K562 (cell line): ENCODE results near the gene MRTFB. TPM values are rescaled to one million over a fixed set of nuclear protein-coding genes. Genes with fewer than 3 reads are reported as not detected.

ENCODE experiments used
- ATAC-seq: fragments of 200-7000 bp; cut with Tn5 transposase; 3 replicates; pipeline ENCODE4 v1.9.1; 2020; ENCODE audit warnings: moderate library complexity
- BruUV-seq: library from RNA; stranded (reverse); fragments of 400-500 nt; replicated peaks from 2 replicates; lab custom pipeline; 2021; lab: Mats Ljungman, UMichigan
- CTCF ChIA-PET: fragments of 300-600 bp; formaldehyde crosslinking; extraction: SDS; loops from one replicate; lab custom pipeline; 2021; ENCODE audit warnings: low intra/inter-chr PET ratio; lab: Yijun Ruan, JAX
- POLR2A ChIA-PET: fragments of 300-600, 350-650 bp; sonication (Branson Sonifier 250); formaldehyde crosslinking; extraction: SDS; loops from one replicate; lab custom pipeline; 2021; ENCODE audit warnings: antibody characterized with exemption, inconsistent platforms; lab: Yijun Ruan, JAX
- DNase-seq, 4 experiments: peaks; one replicate each; pipeline versions ENCODE4 v3.0.0 to v3.0.0-alpha.2; 2011 to 2018; ENCODE audit warnings: low spot score in 3 of 4, mixed read lengths in 3 of 4; ENCODE audit errors: extremely low read depth in 1 of 4
- FAIRE-seq: peaks from 2 replicates; lab custom pipeline; 2011; peaks lifted over from hg19 to GRCh38; lab: Jason Lieb, UNC
- H2AFZ ChIP-seq: 2 replicates; pipeline ENCODE4 v1.6.0; 2011; ENCODE audit warnings: low read depth, low read length, control low read depth, inconsistent platforms
- H3K27ac ChIP-seq: fragments of 200-600 bp; 3 replicates; pipeline ENCODE4 v1.8.0; 2011; ENCODE audit warnings: low read depth, mild to moderate bottlenecking, control low read depth, inconsistent platforms, low read length, moderate library complexity, mixed read lengths; ENCODE audit errors: extremely low read depth
- H3K27me3 ChIP-seq, 2 experiments: fragments of 300-600 bp in 1 of 2; 2 replicates in 1 of 2; 3 replicates in 1 of 2; pipeline versions ENCODE4 v1.6.0 to v1.8.0; 2011; ENCODE audit warnings: inconsistent platforms in 2 of 2, low read length in 2 of 2, mild to moderate bottlenecking in 1 of 2, mixed read lengths in 1 of 2, moderate library complexity in 1 of 2; ENCODE audit not compliant: control insufficient read depth in 2 of 2, insufficient read depth in 2 of 2
- H3K36me3 ChIP-seq: fragments of 300-600 bp; 3 replicates; pipeline ENCODE4 v1.8.0; 2011; ENCODE audit warnings: mild to moderate bottlenecking, low read length, inconsistent platforms; ENCODE audit not compliant: control insufficient read depth, insufficient read depth
- H3K4me1 ChIP-seq, 2 experiments: fragments of 200-600 bp in 1 of 2; replicated peaks in 1 of 2; 2 replicates in 1 of 2; 3 replicates in 1 of 2; pipeline versions ENCODE4 v1.5.1 to v1.8.0; 2011; ENCODE audit warnings: inconsistent platforms in 2 of 2, low read length in 2 of 2, mild to moderate bottlenecking in 1 of 2, mixed read lengths in 1 of 2, moderate library complexity in 1 of 2; ENCODE audit not compliant: control insufficient read depth in 2 of 2, insufficient read depth in 2 of 2
- H3K4me2 ChIP-seq: 2 replicates; pipeline ENCODE4 v1.6.1; 2011; ENCODE audit warnings: low read length, control low read depth, inconsistent platforms, mixed read lengths; ENCODE audit not compliant: insufficient read depth
- H3K4me3 ChIP-seq: fragments of 200-600 bp; sonication (generic), shearing (Covaris generic); 2 replicates; pipeline ENCODE4 v1.5.1; 2016; ENCODE audit warnings: control low read depth, inconsistent platforms
- H3K79me2 ChIP-seq: fragments of 200-600 bp; 3 replicates; pipeline ENCODE4 v1.8.0; 2011; ENCODE audit warnings: low read length, inconsistent platforms; ENCODE audit not compliant: control insufficient read depth, insufficient read depth
- H3K9ac ChIP-seq, 2 experiments: 2 replicates each; pipeline versions ENCODE4 v1.6.0 to v1.6.1; 2011; ENCODE audit warnings: low read depth in 2 of 2, low read length in 2 of 2, control low read depth in 1 of 2, inconsistent platforms in 1 of 2, mild to moderate bottlenecking in 1 of 2, mixed read lengths in 1 of 2; ENCODE audit not compliant: insufficient read depth in 1 of 2
- H3K9me1 ChIP-seq: one replicate; pipeline ENCODE4 v1.6.0; 2011; ENCODE audit warnings: inconsistent platforms, mild to moderate bottlenecking, low read length, moderate library complexity; ENCODE audit not compliant: control insufficient read depth, insufficient read depth
- H3K9me3 ChIP-seq: replicated peaks from 2 replicates; pipeline ENCODE4 v1.5.1; 2011; ENCODE audit warnings: low read depth, low read length, inconsistent platforms; ENCODE audit not compliant: control insufficient read depth, insufficient read depth
- H4K20me1 ChIP-seq: replicated peaks from 2 replicates; pipeline ENCODE4 v1.6.1; 2011; ENCODE audit warnings: low read length, inconsistent platforms, mixed read lengths; ENCODE audit not compliant: control insufficient read depth, insufficient read depth
- ARID1B ChIP-seq: fragments of 450-650 bp; IDR thresholded peaks from 2 replicates; pipeline ENCODE4 v1.6.1; 2016; ENCODE audit warnings: antibody characterized with exemption, mild to moderate bottlenecking, inconsistent platforms
- CBX5 ChIP-seq: IDR thresholded peaks from 2 replicates; pipeline ENCODE4 v1.6.1; 2014; ENCODE audit warnings: low read depth, borderline replicate concordance
- CSDE1 ChIP-seq, 2 experiments: fragments of 450-650 bp; IDR thresholded peaks; 2 replicates each; pipeline ENCODE4 v1.6.1; 2016; ENCODE audit warnings: mild to moderate bottlenecking in 1 of 2
- NBN ChIP-seq: fragments of 450-650 bp; IDR thresholded peaks from 2 replicates; pipeline ENCODE4 v1.6.1; 2016; ENCODE audit warnings: low read depth, mild to moderate bottlenecking
- NFRKB ChIP-seq: fragments of 450-650 bp; IDR thresholded peaks from 2 replicates; pipeline ENCODE4 v1.6.1; 2016; ENCODE audit warnings: low read depth
- RBBP5 ChIP-seq: fragments of 200-600 bp; sonication (generic); IDR thresholded peaks from 2 replicates; pipeline ENCODE4 v1.6.1; 2012; ENCODE audit warnings: borderline replicate concordance, mild to moderate bottlenecking, low read length, control low read depth, inconsistent platforms; ENCODE audit not compliant: insufficient read depth, poor library complexity, severe bottlenecking
- SMAD1 ChIP-seq: fragments of 150-350 bp; IDR thresholded peaks from 2 replicates; pipeline ENCODE4 v1.6.1; 2014; ENCODE audit warnings: low read length, low read depth; ENCODE audit not compliant: partially characterized antibody
- SMAD3 ChIP-seq: fragments of 450-650 bp; formaldehyde crosslinking; conservative IDR thresholded peaks from 2 replicates; pipeline ENCODE4 v1.4.0; 2020; ENCODE audit warnings: mild to moderate bottlenecking
- SP2 ChIP-seq: IDR thresholded peaks from 2 replicates; pipeline ENCODE4 v1.6.1; 2011; ENCODE audit warnings: mild to moderate bottlenecking, low read depth, low read length, moderate library complexity; ENCODE audit not compliant: poor library complexity, severe bottlenecking; ENCODE audit errors: extremely low read depth
- ZNF57 ChIP-seq: fragments of 450-650 bp; formaldehyde crosslinking; IDR thresholded peaks from 2 replicates; pipeline ENCODE4 v1.4.0; 2020; ENCODE audit warnings: mild to moderate bottlenecking, moderate library complexity
- ZNF785 ChIP-seq: fragments of 250-450 bp; sonication (Bioruptor Pico); IDR thresholded peaks from 2 replicates; pipeline ENCODE4 v1.4.0; 2020; ENCODE audit warnings: mild to moderate bottlenecking
- WGBS: fragments of 100-300 bp; shearing (Covaris generic); methylation state at CpG from one replicate; pipeline ENCODE4 v1.1.6; 2016; ENCODE audit warnings: low coverage, mixed read lengths; ENCODE audit not compliant: insufficient coverage; ENCODE audit errors: missing lambda C conversion rate; 5-methylcytosine and 5-hydroxymethylcytosine counted together
- in situ Hi-C: fragments of 300-500 bp; cut with MboI; formaldehyde crosslinking; loops from 4 replicates; pipeline ENCODE4 v1.15.0; 2018; ENCODE audit warnings: inconsistent platforms, mixed read lengths
- intact Hi-C: fragments of 100-400 bp; cut with micrococcal nuclease; formaldehyde crosslinking; loops from 2 replicates; pipeline ENCODE4 v1.14.2; 2022
- polyA plus RNA-seq, 8 experiments: library from polyadenylated mRNA; depleted of rRNA in 4 of 8; stranded (reverse) in 5 of 8; unstranded in 3 of 8; fragments of >200 nt; fragmentation: Nextera tagmentation in 2 of 8; fragmentation: Illumina TruSeq in 1 of 8; extraction: Ambion mirVana in 2 of 8; extraction: Trizol in 1 of 8; gene quantifications; 2 replicates each; pipeline versions ENCODE4 v1.2.1 to v1.2.3, GENCODE V29; 2011 to 2014; ENCODE audit warnings: inconsistent platforms in 1 of 8, missing spikeins in 1 of 8
- total RNA-seq, 7 experiments: library from RNA; depleted of rRNA in 6 of 7; stranded (reverse); fragments of >200 nt in 6 of 7; fragmentation: Illumina TruSeq in 2 of 7; extraction: Trizol in 2 of 7; gene quantifications; 2 replicates each; pipeline versions ENCODE4 v1.2.1 to v1.2.3, GENCODE V29; 2011 to 2021; ENCODE audit warnings: low replicate concordance in 1 of 7
- TF ChIP-seq, protein P1 (sequence below): fragments of 450-650 bp; IDR thresholded peaks from 2 replicates; pipeline ENCODE4 v1.6.1; 2017; ENCODE audit warnings: antibody characterized with exemption, mild to moderate bottlenecking
- TF ChIP-seq, protein P2 (sequence below): sonication (generic); formaldehyde crosslinking; IDR thresholded peaks from 2 replicates; pipeline ENCODE4 v1.9.0; 2022; ENCODE audit warnings: mild to moderate bottlenecking, missing genetic modification reagents
- TF ChIP-seq, protein P3 (sequence below): fragments of 250-450 bp; sonication (Bioruptor Pico); IDR thresholded peaks from 2 replicates; pipeline ENCODE4 v1.5.0; 2021
- TF ChIP-seq, protein P4 (sequence below): fragments of 250-450 bp; sonication (Bioruptor Pico); IDR thresholded peaks from 2 replicates; pipeline ENCODE4 v1.8.0; 2021; ENCODE audit warnings: moderate library complexity, mild to moderate bottlenecking, inconsistent platforms
- TF ChIP-seq, protein P5 (sequence below): fragments of 450-650 bp; formaldehyde crosslinking; IDR thresholded peaks from 2 replicates; pipeline ENCODE4 v1.4.0; 2020; ENCODE audit warnings: mild to moderate bottlenecking, moderate library complexity

The MRTFB gene
- total and polyA plus RNA-seq, 9 of the 15 experiments (the other 6 are each of a cell fraction or from before 2014, with no cell fraction given): 2.2 to 12.7 (median 7.0) TPM

DNA sequence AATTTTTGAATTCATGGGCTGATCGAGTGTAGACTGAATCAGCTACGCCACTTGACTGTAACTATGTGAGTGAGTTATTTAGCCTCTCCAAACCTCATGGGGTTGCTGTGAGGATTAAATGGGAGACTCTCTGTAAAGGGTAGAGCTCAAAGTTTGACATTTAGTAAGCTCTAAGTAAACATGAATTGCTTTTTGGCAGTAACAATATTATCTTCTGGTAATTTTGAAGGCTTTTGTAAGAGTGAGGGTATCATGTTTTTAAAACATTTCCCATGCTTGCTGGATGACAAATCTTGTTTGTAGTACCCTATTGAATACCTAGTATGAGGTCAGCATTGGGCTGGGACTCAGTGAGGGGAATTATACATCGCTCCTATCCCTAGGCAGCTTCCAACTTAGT, 35.3 kb downstream of the MRTFB start (continued):
- TF ChIP-seq, protein P1, sequence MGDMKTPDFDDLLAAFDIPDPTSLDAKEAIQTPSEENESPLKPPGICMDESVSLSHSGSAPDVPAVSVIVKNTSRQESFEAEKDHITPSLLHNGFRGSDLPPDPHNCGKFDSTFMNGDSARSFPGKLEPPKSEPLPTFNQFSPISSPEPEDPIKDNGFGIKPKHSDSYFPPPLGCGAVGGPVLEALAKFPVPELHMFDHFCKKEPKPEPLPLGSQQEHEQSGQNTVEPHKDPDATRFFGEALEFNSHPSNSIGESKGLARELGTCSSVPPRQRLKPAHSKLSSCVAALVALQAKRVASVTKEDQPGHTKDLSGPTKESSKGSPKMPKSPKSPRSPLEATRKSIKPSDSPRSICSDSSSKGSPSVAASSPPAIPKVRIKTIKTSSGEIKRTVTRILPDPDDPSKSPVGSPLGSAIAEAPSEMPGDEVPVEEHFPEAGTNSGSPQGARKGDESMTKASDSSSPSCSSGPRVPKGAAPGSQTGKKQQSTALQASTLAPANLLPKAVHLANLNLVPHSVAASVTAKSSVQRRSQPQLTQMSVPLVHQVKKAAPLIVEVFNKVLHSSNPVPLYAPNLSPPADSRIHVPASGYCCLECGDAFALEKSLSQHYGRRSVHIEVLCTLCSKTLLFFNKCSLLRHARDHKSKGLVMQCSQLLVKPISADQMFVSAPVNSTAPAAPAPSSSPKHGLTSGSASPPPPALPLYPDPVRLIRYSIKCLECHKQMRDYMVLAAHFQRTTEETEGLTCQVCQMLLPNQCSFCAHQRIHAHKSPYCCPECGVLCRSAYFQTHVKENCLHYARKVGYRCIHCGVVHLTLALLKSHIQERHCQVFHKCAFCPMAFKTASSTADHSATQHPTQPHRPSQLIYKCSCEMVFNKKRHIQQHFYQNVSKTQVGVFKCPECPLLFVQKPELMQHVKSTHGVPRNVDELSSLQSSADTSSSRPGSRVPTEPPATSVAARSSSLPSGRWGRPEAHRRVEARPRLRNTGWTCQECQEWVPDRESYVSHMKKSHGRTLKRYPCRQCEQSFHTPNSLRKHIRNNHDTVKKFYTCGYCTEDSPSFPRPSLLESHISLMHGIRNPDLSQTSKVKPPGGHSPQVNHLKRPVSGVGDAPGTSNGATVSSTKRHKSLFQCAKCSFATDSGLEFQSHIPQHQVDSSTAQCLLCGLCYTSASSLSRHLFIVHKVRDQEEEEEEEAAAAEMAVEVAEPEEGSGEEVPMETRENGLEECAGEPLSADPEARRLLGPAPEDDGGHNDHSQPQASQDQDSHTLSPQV: no peak
- TF ChIP-seq, protein P2, sequence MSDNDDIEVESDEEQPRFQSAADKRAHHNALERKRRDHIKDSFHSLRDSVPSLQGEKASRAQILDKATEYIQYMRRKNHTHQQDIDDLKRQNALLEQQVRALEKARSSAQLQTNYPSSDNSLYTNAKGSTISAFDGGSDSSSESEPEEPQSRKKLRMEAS (CRISPR knock-in tag): no peak
- TF ChIP-seq CBX5 (no peak), NBN (no peak)

DNA sequence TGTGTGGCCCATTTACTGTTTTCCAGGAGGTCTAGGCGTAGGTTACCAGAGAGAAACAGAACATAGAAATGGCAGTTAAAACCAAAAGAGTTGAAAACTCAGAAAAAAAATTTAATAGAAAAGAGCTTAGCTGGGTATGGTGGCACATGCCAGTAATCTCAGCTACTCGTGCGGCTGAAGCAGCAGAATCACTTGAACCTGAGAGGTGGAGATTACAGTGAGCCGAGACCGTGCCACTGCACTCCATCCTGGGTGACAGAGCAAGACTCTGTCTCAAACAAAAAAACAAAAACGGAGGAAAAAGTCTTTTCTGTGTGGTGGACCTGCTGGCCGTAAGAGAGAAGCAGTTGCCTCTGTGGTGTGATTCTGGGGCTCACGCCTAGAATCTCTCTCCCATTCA, 35.8 kb downstream of the MRTFB start:
- Histone ChIP-seq H3K9me1 (no peaks in the 10 kb centered on the region), H2AFZ (no peak overlapping the region), H3K9ac (no peak overlapping the region), H3K4me2 (no peak overlapping the region), H3K27me3 (no peaks in the 10 kb centered on the region), H3K4me3 (no peak overlapping the region), H3K36me3 (no peaks in the 10 kb centered on the region), H3K79me2 (peaks cover 7% of the 10 kb centered on the region; the same call in 2 of the 3 replicates), H3K27ac (no peak overlapping the region), H3K9me3 (no peaks in the 10 kb centered on the region), H4K20me1 (peaks cover 19% of the 10 kb centered on the region; the same call in 1 of the 2 replicates), H3K4me1 (peaks cover 0 to 3% of the 10 kb centered on the region in 2 experiments; a peak in 1 of 5 replicates)
- FAIRE-seq (no peak), DNase-seq (no peak), ATAC-seq (no peak)
- 77% methylated on average over 8 of the region's 8 CpGs for WGBS
- CTCF ChIA-PET: no interaction called here
- POLR2A ChIA-PET: no interaction called here
- in situ Hi-C loops (no loop called here), intact Hi-C loops (no loop called here)
- no TSS peak for BruUV-seq
- no peak for TF ChIP-seq CSDE1 (IDR thresholded peaks at IDR 0.05)
- TF ChIP-seq NFRKB: no peak
- TF ChIP-seq SMAD1: no peak
- TF ChIP-seq ARID1B: no peak
- no peak for TF ChIP-seq SMAD3
- TF ChIP-seq SP2: no peak
- no peak for TF ChIP-seq ZNF785 (CRISPR knock-in tag)
- TF ChIP-seq, protein P3, sequence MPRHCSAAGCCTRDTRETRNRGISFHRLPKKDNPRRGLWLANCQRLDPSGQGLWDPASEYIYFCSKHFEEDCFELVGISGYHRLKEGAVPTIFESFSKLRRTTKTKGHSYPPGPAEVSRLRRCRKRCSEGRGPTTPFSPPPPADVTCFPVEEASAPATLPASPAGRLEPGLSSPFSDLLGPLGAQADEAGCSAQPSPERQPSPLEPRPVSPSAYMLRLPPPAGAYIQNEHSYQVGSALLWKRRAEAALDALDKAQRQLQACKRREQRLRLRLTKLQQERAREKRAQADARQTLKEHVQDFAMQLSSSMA (CRISPR knock-in tag): no peak
- TF ChIP-seq, protein P4, sequence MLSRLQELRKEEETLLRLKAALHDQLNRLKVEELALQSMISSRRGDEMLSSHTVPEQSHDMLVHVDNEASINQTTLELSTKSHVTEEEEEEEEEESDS: no peak
- TF ChIP-seq ZNF57 (CRISPR knock-in tag): no peak
- TF ChIP-seq, protein P5, sequence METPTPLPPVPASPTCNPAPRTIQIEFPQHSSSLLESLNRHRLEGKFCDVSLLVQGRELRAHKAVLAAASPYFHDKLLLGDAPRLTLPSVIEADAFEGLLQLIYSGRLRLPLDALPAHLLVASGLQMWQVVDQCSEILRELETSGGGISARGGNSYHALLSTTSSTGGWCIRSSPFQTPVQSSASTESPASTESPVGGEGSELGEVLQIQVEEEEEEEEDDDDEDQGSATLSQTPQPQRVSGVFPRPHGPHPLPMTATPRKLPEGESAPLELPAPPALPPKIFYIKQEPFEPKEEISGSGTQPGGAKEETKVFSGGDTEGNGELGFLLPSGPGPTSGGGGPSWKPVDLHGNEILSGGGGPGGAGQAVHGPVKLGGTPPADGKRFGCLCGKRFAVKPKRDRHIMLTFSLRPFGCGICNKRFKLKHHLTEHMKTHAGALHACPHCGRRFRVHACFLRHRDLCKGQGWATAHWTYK (CRISPR knock-in tag): no peak
- TF ChIP-seq RBBP5: no peak
